ENCODE measurements around the gene TACC3. TPM values are rescaled to one million over a fixed set of nuclear protein-coding genes. Genes with fewer than 3 reads are reported as not detected.

TACC3 gene
- total RNA-seq, 1 experiment from 2014 or later = 156 TPM

GRCh38 chr4:1735215-1735614 lies 13.9 kb downstream of the TACC3 start:
- H4K91ac ChIP-seq (ENCODE audit: insufficient read length, low read depth, low read length) = no peak overlapping the region
- H3T11ph ChIP-seq (ENCODE audit: low read length) = no peak overlapping the region
- no peak overlapping the region for H3K18ac ChIP-seq (ENCODE audit: insufficient read length, low read depth, low read length)
- H4K8ac ChIP-seq (replicated peaks; ENCODE audit: insufficient read length, low read depth, low read length) = no peak overlapping the region
- H3K14ac ChIP-seq (ENCODE audit: insufficient read depth, low read length) = no peak overlapping the region
- no peak overlapping the region for H3K4ac ChIP-seq (ENCODE audit: low read depth, low read length)
- no peak overlapping the region for H2BK12ac ChIP-seq (ENCODE audit: insufficient read length, low read depth, low read length)
- Mint-ChIP-seq H3K4me3 (no peak overlapping the region), H3K27ac (no peak overlapping the region), H3K36me3 (ENCODE audit: insufficient read depth in 1 of 3, low read depth in 3 of 3) (peaks cover 71 to 100% (median 97%) of the 10 kb centered on the region in 3 experiments), H3K27me3 (ENCODE audit: low read depth) (no peaks in the 10 kb centered on the region), H3K9me3 (peaks cover 19 to 20% of the 10 kb centered on the region in 2 experiments), H3K4me1 (no peaks in the 10 kb centered on the region)
- no peak overlapping the region for H3K23ac ChIP-seq (ENCODE audit: insufficient read length, low read depth, low read length)
- no peak overlapping the region for H2AFZ ChIP-seq (ENCODE audit: low read length)
- no peaks in the 10 kb centered on the region for H3K79me1 ChIP-seq (ENCODE audit: insufficient read depth, low read depth, low read length, poor library complexity, severe bottlenecking)
- H4K5ac ChIP-seq (ENCODE audit: insufficient read length, low read depth, low read length) = no peak overlapping the region
- H3K23me2 ChIP-seq (ENCODE audit: insufficient read length, low read depth, low read length, poor library complexity, severe bottlenecking) = no peaks in the 10 kb centered on the region
- no peaks in the 10 kb centered on the region for H3K4me1 ChIP-seq (ENCODE audit: insufficient read depth, low read length)
- no peak overlapping the region for H3K56ac ChIP-seq (ENCODE audit: insufficient read length, low read depth, low read length)
- no CpG with 5 or more reads among the region's 20 CpGs for WGBS (ENCODE audit: extremely low coverage, insufficient read length, low lambda C conversion rate)
- no peak overlapping the region for H3K9ac ChIP-seq (ENCODE audit: extremely low read depth, insufficient read length, low read length)
- H3K79me2 ChIP-seq (ENCODE audit: insufficient read depth, low read length) = peaks cover 2% of the 10 kb centered on the region; the same call in 1 of the 2 replicates
- H2BK15ac ChIP-seq (ENCODE audit: low read depth, low read length) = no peak overlapping the region
- H2BK120ac ChIP-seq (ENCODE audit: low read depth, low read length, poor library complexity, severe bottlenecking) = no peak overlapping the region
- peaks cover 13% of the 10 kb centered on the region for H3K9me3 ChIP-seq (ENCODE audit: control insufficient read depth, low read depth, low read length)
- no peaks in the 10 kb centered on the region for H3K27me3 ChIP-seq (ENCODE audit: insufficient read depth, low read length)
- H4K20me1 ChIP-seq (ENCODE audit: control insufficient read depth, insufficient read depth, insufficient read length) = peaks cover 5% of the 10 kb centered on the region
- H2BK20ac ChIP-seq (ENCODE audit: low read depth, low read length, poor library complexity, severe bottlenecking) = no peak overlapping the region
- no peak for TF ChIP-seq CTCF (conservative IDR thresholded peaks at IDR 0.05)
- H3K4me2 ChIP-seq (ENCODE audit: insufficient read depth, insufficient read length, low read length) = no peak overlapping the region
- no peak overlapping the region for H2BK5ac ChIP-seq (ENCODE audit: insufficient read length, low read length)
- no peak overlapping the region for H2AK5ac ChIP-seq (ENCODE audit: insufficient read length, low read length)
- no peak overlapping the region for H3K27ac ChIP-seq (ENCODE audit: insufficient read length, low read depth, low read length)
- no peak for DNase-seq
